LNCAP (cell line): ENCODE results near the gene KRT73.

ENCODE experiments used
- CTCF ChIP-seq: fragments of 450-650 bp; IDR thresholded peaks from 2 replicates; pipeline ENCODE4 v1.5.1; 2017; ENCODE audit warnings: mild to moderate bottlenecking

The KRT73 gene

GRCh38 chr12:52660934-52661499, 42.7 kb upstream of the KRT73 start:
- TF ChIP-seq CTCF: no peak

- TF ChIP-seq CTCF: no peak
Observed at GRCh38 chr12:52659951-52660350, 41.6 kb upstream of the KRT73 start.

GRCh38 chr12:52659395-52659794, 41.0 kb upstream of the KRT73 start:
- TF ChIP-seq CTCF: no peak

GRCh38 chr12:52658196-52658595, 39.8 kb upstream of the KRT73 start:
- TF ChIP-seq CTCF: no peak

- TF ChIP-seq CTCF: no peak
Observed at GRCh38 chr12:52657250-52657902, 39.0 kb upstream of the KRT73 start.

GRCh38 chr12:52656616-52657015, 38.3 kb upstream of the KRT73 start:
- no peak for TF ChIP-seq CTCF

GRCh38 chr12:52655720-52656124, 37.4 kb upstream of the KRT73 start:
- no peak for TF ChIP-seq CTCF

GRCh38 chr12:52655251-52655650, 36.9 kb upstream of the KRT73 start:
- no peak for TF ChIP-seq CTCF
